HTERT RPE-1 (cell line): ENCODE results near the gene TRIM13.

ENCODE experiments used
- in situ Hi-C: fragments of 300-500 bp; cut with MboI; formaldehyde crosslinking; loops from 4 replicates; pipeline ENCODE4 v1.14.3; 2020; ENCODE audit warnings: low sequenced_read_pairs

TRIM13 gene

GRCh38 chr13:49996161-49996915 lies 504 bp upstream of the TRIM13 start:
- in situ Hi-C loops, result no loop called here

GRCh38 chr13:49997955-49998354 lies 1.1 kb downstream of the TRIM13 start:
- in situ Hi-C loops, result no loop called here

- in situ Hi-C loops, result no loop called here
These were observed 2.1 kb downstream of the TRIM13 start for GRCh38 chr13:49998714-49999624.

- in situ Hi-C loops, result no loop called here
These were observed 4.4 kb downstream of the TRIM13 start for GRCh38 chr13:50001287-50001686.

GRCh38 chr13:50006426-50007135 lies 9.7 kb downstream of the TRIM13 start:
- in situ Hi-C loops, result no loop called here

GRCh38 chr13:50011461-50011860 lies 14.6 kb downstream of the TRIM13 start:
- in situ Hi-C loops, result no loop called here

GRCh38 chr13:50012396-50013169 lies 15.7 kb downstream of the TRIM13 start:
- in situ Hi-C loops, result no loop called here

- in situ Hi-C loops, result no loop called here
These were observed 17.5 kb downstream of the TRIM13 start for GRCh38 chr13:50014386-50014785.

- in situ Hi-C loops, result no loop called here
These were observed 18.4 kb downstream of the TRIM13 start, which contains the start of gene KCNRG for GRCh38 chr13:50015258-50015657. Gene KCNRG, plus strand, starts transcription at chr13:50015444. Its CDS starts 50 bp downstream, at chr13:50015494.

GRCh38 chr13:50015750-50016149 lies 18.9 kb downstream of the TRIM13 start:
- in situ Hi-C loops, result no loop called here

GRCh38 chr13:50016444-50016843 lies 19.6 kb downstream of the TRIM13 start:
- in situ Hi-C loops, result no loop called here

GRCh38 chr13:50017819-50018218 lies 21.0 kb downstream of the TRIM13 start:
- in situ Hi-C loops, result no loop called here

GRCh38 chr13:50025436-50025835 lies 28.6 kb downstream of the TRIM13 start:
- in situ Hi-C loops, result no loop called here

- in situ Hi-C loops, result no loop called here
These were observed 30.1 kb downstream of the TRIM13 start for GRCh38 chr13:50026788-50027473.

GRCh38 chr13:50030315-50030714 lies 33.5 kb downstream of the TRIM13 start:
- in situ Hi-C loops, result no loop called here

- in situ Hi-C loops, result no loop called here
These were observed 36.9 kb downstream of the TRIM13 start for GRCh38 chr13:50033725-50034124.

GRCh38 chr13:50037788-50038187 lies 40.9 kb downstream of the TRIM13 start:
- in situ Hi-C loops, result no loop called here

GRCh38 chr13:50038266-50038665 lies 41.4 kb downstream of the TRIM13 start:
- in situ Hi-C loops, result no loop called here

GRCh38 chr13:50052478-50052877 lies 55.6 kb downstream of the TRIM13 start:
- in situ Hi-C loops, result no loop called here

GRCh38 chr13:50053844-50054243 lies 57.0 kb downstream of the TRIM13 start:
- in situ Hi-C loops, result no loop called here
